K562 (cell line): ENCODE results near the gene CEP170. TPM values are rescaled to one million over a fixed set of nuclear protein-coding genes. Genes with fewer than 3 reads are reported as not detected.
A peak's percentile ranks its signal among the peaks of the same experiment; 100 is the strongest.

Source experiments
- CBX8 ChIP-seq: fragments of 200-600 bp; sonication (generic); IDR thresholded peaks from 2 replicates; pipeline ENCODE4 v1.6.1; 2012; ENCODE audit warnings: borderline replicate concordance, mixed run types, low read depth, mild to moderate bottlenecking, moderate library complexity, mixed read lengths, low read length, control low read depth, inconsistent platforms; ENCODE audit not compliant: poor library complexity, severe bottlenecking; ENCODE audit errors: extremely low read depth
- CCNT2 ChIP-seq: IDR thresholded peaks from 2 replicates; pipeline ENCODE4 v1.6.1; 2011; ENCODE audit warnings: borderline replicate concordance, low read depth, mild to moderate bottlenecking, moderate library complexity, mixed read lengths, low read length; ENCODE audit not compliant: insufficient read length; ENCODE audit errors: extremely low read depth
- FOXJ2 ChIP-seq: fragments of 200-800 bp; sonication (Bioruptor generic); IDR thresholded peaks from 2 replicates; pipeline ENCODE4 v1.6.1; 2016; ENCODE audit warnings: missing genetic modification characterization, missing compliant biosample characterization
- GATA2 ChIP-seq: sonication (generic); formaldehyde crosslinking; IDR thresholded peaks from 2 replicates; pipeline ENCODE4 v1.4.0; 2020; ENCODE audit warnings: mild to moderate bottlenecking, missing genetic modification reagents
- MGA ChIP-seq: fragments of 450-650 bp; IDR thresholded peaks from 2 replicates; pipeline ENCODE4 v1.6.1; 2016; ENCODE audit warnings: mild to moderate bottlenecking, moderate library complexity
- NFATC3 ChIP-seq: fragments of 450-650 bp; IDR thresholded peaks from 2 replicates; pipeline ENCODE4 v1.6.1; 2017; ENCODE audit warnings: mild to moderate bottlenecking
- TAF1 ChIP-seq: IDR thresholded peaks from 2 replicates; pipeline ENCODE4 v1.6.1; 2011; ENCODE audit warnings: mild to moderate bottlenecking, low read length, moderate library complexity; ENCODE audit not compliant: insufficient read depth, control insufficient read depth, severe bottlenecking; ENCODE audit errors: extremely low read depth
- U2AF2 ChIP-seq: fragments of 200-400 bp; formaldehyde crosslinking; optimal IDR thresholded peaks from 2 replicates; pipeline ENCODE3; 2017; ENCODE audit warnings: low read depth, mild to moderate bottlenecking, low read length
- ZBTB9 ChIP-seq: fragments of 450-650 bp; formaldehyde crosslinking; IDR thresholded peaks from 2 replicates; pipeline ENCODE4 v1.4.0; 2020; ENCODE audit warnings: mild to moderate bottlenecking, moderate library complexity
- ZNF277 ChIP-seq: fragments of 250-450 bp; sonication (Bioruptor Pico); IDR thresholded peaks from 2 replicates; pipeline ENCODE4 v1.8.0; 2022; ENCODE audit warnings: inconsistent platforms, mild to moderate bottlenecking, moderate library complexity, borderline replicate concordance
- polyA plus RNA-seq, 8 experiments: library from polyadenylated mRNA; depleted of rRNA in 4 of 8; stranded (reverse) in 5 of 8; unstranded in 3 of 8; fragments of >200 nt; fragmentation: Nextera tagmentation in 2 of 8; fragmentation: Illumina TruSeq in 1 of 8; extraction: Ambion mirVana in 2 of 8; extraction: Trizol in 1 of 8; gene quantifications; 2 replicates each; pipeline versions ENCODE4 v1.2.1 to v1.2.3, GENCODE V29; 2011 to 2014; ENCODE audit warnings: inconsistent platforms in 1 of 8, missing spikeins in 1 of 8
- total RNA-seq, 7 experiments: library from RNA; depleted of rRNA in 6 of 7; stranded (reverse); fragments of >200 nt in 6 of 7; fragmentation: Illumina TruSeq in 2 of 7; extraction: Trizol in 2 of 7; gene quantifications; 2 replicates each; pipeline versions ENCODE4 v1.2.1 to v1.2.3, GENCODE V29; 2011 to 2021; ENCODE audit warnings: low replicate concordance in 1 of 7

CEP170 gene
- total and polyA plus RNA-seq, 9 of the 15 experiments (the other 6 are each of a cell fraction or from before 2014, with no cell fraction given): 22.6 to 110 (median 68.5) TPM

- 0 out of 2 replicates have a peak, but pooled peaks have one; percentile 20 for TF ChIP-seq ZBTB9
- no peak for TF ChIP-seq U2AF2
- TF ChIP-seq FOXJ2 (tag): peak; percentile 58; the same call in 1 of the 2 replicates
- peak; percentile 75 for TF ChIP-seq TAF1
- TF ChIP-seq GATA2 (CRISPR knock-in tag): no peak
- TF ChIP-seq ZNF277 (CRISPR knock-in tag): no peak
- TF ChIP-seq NFATC3: no peak
- peak; percentile 88 for TF ChIP-seq CCNT2
- TF ChIP-seq CBX8: no peak
- TF ChIP-seq MGA: no peak
Measured at GRCh38 chr1:243254927-243255790, at the start of gene CEP170 (continued).
